Spleen (tissue), 11 donors: ENCODE data around the gene PCYT1B. TPM values are rescaled to one million over a fixed set of nuclear protein-coding genes. Genes with fewer than 3 reads are reported as not detected.

Source experiments
- DNase-seq: peaks from one replicate; pipeline ENCODE4 v3.0.0-alpha.2; 2020
- H3K27ac ChIP-seq, 8 donors: fragments of 200-600 bp; sonication (generic) in 7 of 8; 1 replicate in 4 of 8; 2 replicates in 4 of 8; pipeline versions ENCODE4 v1.5.0 to v1.8.0; 2016 to 2021; ENCODE audit warnings: inconsistent platforms in 4 of 8, mild to moderate bottlenecking in 4 of 8, moderate library complexity in 1 of 8
- H3K27me3 ChIP-seq, 7 donors: fragments of 200-600 bp; sonication (generic) in 6 of 7; replicated peaks in 1 of 7; 1 replicate in 4 of 7; 2 replicates in 3 of 7; pipeline versions ENCODE4 v1.5.0 to v1.8.0; 2016 to 2021; ENCODE audit warnings: inconsistent platforms in 3 of 7, mild to moderate bottlenecking in 1 of 7
- H3K36me3 ChIP-seq, 6 donors: fragments of 200-600 bp; sonication (generic) in 5 of 6; 1 replicate in 4 of 6; 2 replicates in 2 of 6; pipeline versions ENCODE4 v1.5.0 to v1.8.0; 2016 to 2021; ENCODE audit warnings: inconsistent platforms in 2 of 6
- H3K4me1 ChIP-seq, 6 donors: fragments of 200-600 bp; sonication (generic) in 5 of 6; 1 replicate in 3 of 6; 2 replicates in 3 of 6; pipeline versions ENCODE4 v1.5.0 to v1.8.0; 2016 to 2021; ENCODE audit warnings: inconsistent platforms in 3 of 6
- H3K4me3 ChIP-seq, 8 donors: fragments of 200-600 bp; sonication (generic) in 7 of 8; 1 replicate in 4 of 8; 2 replicates in 4 of 8; pipeline versions ENCODE4 v1.5.0 to v1.8.0; 2016 to 2021; ENCODE audit warnings: inconsistent platforms in 4 of 8, mild to moderate bottlenecking in 4 of 8, moderate library complexity in 2 of 8
- H3K9me3 ChIP-seq, 8 donors: fragments of 200-600 bp; sonication (generic) in 7 of 8; 1 replicate in 4 of 8; 2 replicates in 4 of 8; pipeline versions ENCODE4 v1.5.0 to v1.8.0; 2016 to 2021; ENCODE audit warnings: inconsistent platforms in 4 of 8
- CTCF ChIP-seq, 11 experiments: fragments of 200-600 bp in 7 of 11; fragments of 450-650 bp in 4 of 11; sonication (generic) in 4 of 11; IDR thresholded peaks in 8 of 11; conservative IDR thresholded peaks in 3 of 11; 1 replicate in 7 of 11; 2 replicates in 4 of 11; pipeline versions ENCODE4 v1.4.0 to v1.8.0; 2016 to 2021; ENCODE audit warnings: antibody characterized with exemption in 11 of 11, inconsistent platforms in 4 of 11, mild to moderate bottlenecking in 1 of 11
- POLR2A ChIP-seq, 3 donors: fragments of 450-650 bp; IDR thresholded peaks; one replicate each; pipeline ENCODE4 v1.5.1; 2017; ENCODE audit warnings: antibody characterized with exemption in 3 of 3, mild to moderate bottlenecking in 1 of 3
- POLR2AphosphoS5 ChIP-seq, 3 donors: sonication (generic); formaldehyde crosslinking; IDR thresholded peaks; one replicate each; pipeline ENCODE4 v1.5.1; 2017; ENCODE audit warnings: antibody characterized with exemption in 3 of 3
- WGBS, 5 donors: extraction: QIAGEN DNeasy Blood & Tissue Kit in 3 of 5; methylation state at CpG; one replicate each; pipeline versions ENCODE4 v1.1.5 to v1.1.7; 2013 to 2018; 5-methylcytosine and 5-hydroxymethylcytosine counted together
- intact Hi-C: fragments of 100-400 bp; cut with DNase I; formaldehyde crosslinking; loops from one replicate; pipeline ENCODE4 v1.15.0; 2023; ENCODE audit warnings: low total_unique reads
- polyA plus RNA-seq, 3 donors: library from polyadenylated mRNA; stranded (reverse); fragments of 200-250 nt; gene quantifications; one replicate each; pipeline ENCODE4 v1.2.1, GENCODE V29; 2013
- total RNA-seq, 7 donors: library from RNA; depleted of rRNA in 3 of 7; stranded (reverse); fragments of >200 nt in 3 of 7; fragmentation: NEBNext Ultra II Directional in 4 of 7; extraction: Animal tissue kit (Norgen Biotek cat#: 25700) in 4 of 7; gene quantifications; one replicate each; pipeline versions ENCODE4 v1.1.0 to v1.2.1, GENCODE V29; 2016 to 2021
- donor health status: healthy with polysubstance abuse.
- donor health status: DM: no; HTN: no; CAD: no; lungs with moderate emphysema.
- donor health status: DM: no; HTN: no; CAD: no.
- donor health status: Bipolar disorder and iron deficiency.
- donor health status: healthy.
- donor health status: DM: no; HTN: no; CAD: no.
- donor health status: DM: yes; HTN: yes; CAD: no.

Gene PCYT1B
- total and polyA plus RNA-seq, 10 donors: 0.02 to 1.5 (median 0.67) TPM

GRCh38 chrX:24648495-24648894 is 1.3 kb upstream of the PCYT1B start:
- intact Hi-C loops: no loop called here

GRCh38 chrX:24646745-24647182 is 383 bp downstream of the PCYT1B start:
- TF ChIP-seq CTCF (IDR thresholded peaks at IDR 0.05 in 8 of 11, conservative IDR thresholded peaks at IDR 0.05 in 3 of 11) (no peak), POLR2A (IDR thresholded peaks at IDR 0.05) (no peak), POLR2AphosphoS5 (IDR thresholded peaks at IDR 0.05) (no peak)
- intact Hi-C loops: no loop called here
- H3K4me3 ChIP-seq: peak overlapping the region in 4 of 8 donors; percentile 11 to 56 (median 18)
- WGBS, 5 donors: 1 to 25% (median 5%) methylated on average over 13 of the region's 13 CpGs
- DNase-seq: no peak
- H3K27me3 ChIP-seq: peaks cover 0 to 48% (median 12%) of the 10 kb centered on the region in 7 donors
- no peaks in the 10 kb centered on the region for H3K9me3 ChIP-seq
- peaks cover 0 to 24% (median 10%) of the 10 kb centered on the region in 6 donors for H3K4me1 ChIP-seq
- no peak overlapping the region for H3K27ac ChIP-seq
- H3K36me3 ChIP-seq: no peaks in the 10 kb centered on the region

More at GRCh38 chrX:24648495-24648894, 1.3 kb upstream of the PCYT1B start:
- Histone ChIP-seq H3K27ac (no peak overlapping the region), H3K4me3 (no peak overlapping the region), H3K27me3 (peaks cover 0 to 48% (median 12%) of the 10 kb centered on the region in 7 donors), H3K9me3 (no peaks in the 10 kb centered on the region), H3K36me3 (no peaks in the 10 kb centered on the region), H3K4me1 (peaks cover 0 to 24% (median 10%) of the 10 kb centered on the region in 6 donors)
- 79 to 94% (median 89%) methylated on average over 6 of the region's 6 CpGs for WGBS, 5 donors
- no peak for TF ChIP-seq CTCF (IDR thresholded peaks at IDR 0.05 in 8 of 11, conservative IDR thresholded peaks at IDR 0.05 in 3 of 11)
- TF ChIP-seq POLR2A (IDR thresholded peaks at IDR 0.05): no peak
- TF ChIP-seq POLR2AphosphoS5 (IDR thresholded peaks at IDR 0.05): no peak
- no peak for DNase-seq

GRCh38 chrX:24646006-24646405 is 1.1 kb downstream of the PCYT1B start:
- H3K4me3 ChIP-seq: peak overlapping the region in 2 of 8 donors; percentile 11 to 56

GRCh38 chrX:24643116-24643515 is 4.0 kb downstream of the PCYT1B start:
- Histone ChIP-seq H3K4me1 (peaks cover 0 to 24% (median 10%) of the 10 kb centered on the region in 6 donors), H3K27me3 (peaks cover 0 to 33% (median 9%) of the 10 kb centered on the region in 7 donors), H3K9me3 (no peaks in the 10 kb centered on the region), H3K36me3 (no peaks in the 10 kb centered on the region), H3K4me3 (no peak overlapping the region), H3K27ac (no peak overlapping the region)
- intact Hi-C loops: no loop called here
- DNase-seq: no peak
- no peak for TF ChIP-seq POLR2AphosphoS5 (IDR thresholded peaks at IDR 0.05)
- TF ChIP-seq CTCF (IDR thresholded peaks at IDR 0.05 in 8 of 11, conservative IDR thresholded peaks at IDR 0.05 in 3 of 11): no peak
- no peak for TF ChIP-seq POLR2A (IDR thresholded peaks at IDR 0.05)

More at GRCh38 chrX:24646006-24646405, 1.1 kb downstream of the PCYT1B start:
- peaks cover 0 to 24% (median 10%) of the 10 kb centered on the region in 6 donors for H3K4me1 ChIP-seq
- no peak for TF ChIP-seq POLR2A (IDR thresholded peaks at IDR 0.05)
- no peak for TF ChIP-seq POLR2AphosphoS5 (IDR thresholded peaks at IDR 0.05)
- TF ChIP-seq CTCF (IDR thresholded peaks at IDR 0.05 in 8 of 11, conservative IDR thresholded peaks at IDR 0.05 in 3 of 11): no peak
- peaks cover 0 to 48% (median 12%) of the 10 kb centered on the region in 7 donors for H3K27me3 ChIP-seq
- 5 to 35% (median 22%) methylated on average over 10 of the region's 10 CpGs for WGBS, 5 donors
- intact Hi-C loops: no loop called here
- no peak for DNase-seq
- H3K36me3 ChIP-seq: no peaks in the 10 kb centered on the region
- no peaks in the 10 kb centered on the region for H3K9me3 ChIP-seq
- no peak overlapping the region for H3K27ac ChIP-seq
